Measurements from ENCODE around the gene OSMR. TPM values are rescaled to one million over a fixed set of nuclear protein-coding genes. Genes with fewer than 3 reads are reported as not detected.
A peak's percentile ranks its signal among the peaks of the same experiment; 100 is the strongest.

Gene OSMR
- total RNA-seq (2014; rRNA removed; shearing (Covaris generic)), result 0.03 and 0.14 TPM in 2 replicates

DNA sequence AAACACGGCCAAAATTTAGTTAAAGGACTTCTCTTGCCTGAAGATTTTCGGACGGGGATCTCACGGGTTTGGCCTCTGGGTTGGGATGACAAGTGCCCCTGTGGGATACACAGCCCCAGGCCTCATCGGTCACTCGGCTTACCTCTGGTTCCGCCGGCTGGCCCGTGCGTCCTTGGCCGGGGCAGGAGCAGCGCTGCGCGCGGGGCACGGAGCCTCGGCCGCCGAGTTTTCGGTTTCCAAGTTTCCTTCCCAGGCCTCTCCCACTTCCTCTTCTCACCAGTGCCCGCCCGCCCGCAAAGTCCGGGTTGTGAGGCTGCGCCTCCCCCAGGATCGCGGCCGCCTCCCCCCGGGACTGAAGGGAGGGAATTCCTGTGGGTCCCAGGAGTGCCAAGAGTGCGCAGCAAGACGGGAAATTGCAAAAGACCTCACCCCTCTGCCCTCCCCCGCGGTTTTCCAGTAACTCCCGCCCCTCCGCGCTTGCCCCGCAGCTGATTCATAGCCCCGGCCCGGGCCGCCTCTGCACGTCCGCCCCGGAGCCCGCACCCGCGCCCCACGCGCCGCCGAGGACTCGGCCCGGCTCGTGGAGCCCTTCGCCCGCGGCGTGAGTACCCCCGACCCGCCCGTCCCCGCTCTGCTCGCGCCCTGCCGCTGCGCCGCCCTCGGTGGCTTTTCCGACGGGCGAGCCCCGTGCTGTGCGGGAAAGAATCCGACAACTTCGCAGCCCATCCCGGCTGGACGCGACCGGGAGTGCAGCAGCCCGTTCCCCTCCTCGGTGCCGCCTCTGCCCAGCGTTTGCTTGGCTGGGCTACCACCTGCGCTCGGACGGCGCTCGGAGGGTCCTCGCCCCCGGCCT, at the start of gene OSMR:
Gene OSMR, plus strand, starts transcription at position 487 of the 853 bp plus-strand sequence. CDS start 23,033 bp downstream, outside the sequence.
- no peaks in the 10 kb centered on the region for H3K9me3 ChIP-seq (replicated peaks)
- peak; percentile 17 to 25 for DNase-seq
- H3K27ac ChIP-seq, result no peak within 1 kb of the TSS
- peak within 1 kb of the TSS; percentile 45 for H3K4me3 ChIP-seq
- H3K27me3 ChIP-seq, result no peaks in the 10 kb centered on the region
- no peaks in the 10 kb centered on the region for H3K36me3 ChIP-seq
- no peaks in the 10 kb centered on the region for H3K4me1 ChIP-seq

GRCh38 chr5:38796742-38797108, 49.1 kb upstream of the OSMR start:
- no peak for DNase-seq
- Histone ChIP-seq H3K4me1 (no peaks in the 10 kb centered on the region), H3K4me3 (no peak overlapping the region), H3K9me3 (replicated peaks) (no peaks in the 10 kb centered on the region), H3K36me3 (no peaks in the 10 kb centered on the region), H3K27ac (no peak overlapping the region), H3K27me3 (peaks cover 4% of the 10 kb centered on the region)

- Histone ChIP-seq H3K27me3 (peaks cover 4% of the 10 kb centered on the region), H3K9me3 (replicated peaks) (no peaks in the 10 kb centered on the region), H3K4me1 (no peaks in the 10 kb centered on the region), H3K27ac (no peak overlapping the region), H3K36me3 (no peaks in the 10 kb centered on the region), H3K4me3 (no peak overlapping the region)
- no peak for DNase-seq
These were observed 48.0 kb upstream of the OSMR start for GRCh38 chr5:38797838-38798237.

- H3K4me1 ChIP-seq, result no peaks in the 10 kb centered on the region
- no peak overlapping the region for H3K27ac ChIP-seq
- peaks cover 4% of the 10 kb centered on the region for H3K27me3 ChIP-seq
- H3K9me3 ChIP-seq (replicated peaks), result no peaks in the 10 kb centered on the region
- H3K36me3 ChIP-seq, result no peaks in the 10 kb centered on the region
- no peak overlapping the region for H3K4me3 ChIP-seq
- no peak for DNase-seq
These were observed 46.0 kb upstream of the OSMR start for GRCh38 chr5:38799556-38800377.

GRCh38 chr5:38800515-38800914, 45.3 kb upstream of the OSMR start:
- no peaks in the 10 kb centered on the region for H3K9me3 ChIP-seq (replicated peaks)
- H3K27ac ChIP-seq, result no peak overlapping the region
- no peak for DNase-seq
- no peaks in the 10 kb centered on the region for H3K4me1 ChIP-seq
- H3K4me3 ChIP-seq, result no peak overlapping the region
- no peaks in the 10 kb centered on the region for H3K36me3 ChIP-seq
- H3K27me3 ChIP-seq, result peaks cover 4% of the 10 kb centered on the region

GRCh38 chr5:38802125-38802524, 43.7 kb upstream of the OSMR start:
- H3K36me3 ChIP-seq, result no peaks in the 10 kb centered on the region
- DNase-seq, result no peak

DNA sequence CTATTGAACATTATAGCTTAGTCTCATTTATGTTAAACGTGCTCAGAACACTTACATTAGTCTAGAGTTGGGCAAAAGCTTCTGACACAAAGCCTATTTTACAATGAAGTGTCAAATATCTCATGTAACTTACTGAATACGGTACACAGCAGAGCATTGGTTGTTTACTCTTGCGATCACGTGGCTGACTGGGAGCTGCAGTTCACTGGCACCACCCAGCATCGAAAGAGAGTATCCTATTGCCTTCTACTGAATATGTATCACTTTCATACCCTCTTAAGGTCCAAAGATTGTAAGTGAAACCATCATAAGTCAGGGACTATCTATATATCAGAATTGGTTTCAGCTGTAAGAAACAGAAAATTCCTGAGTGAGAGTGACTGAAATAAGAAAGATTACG, 42.6 kb upstream of the OSMR start:
- Histone ChIP-seq H3K36me3 (no peaks in the 10 kb centered on the region), H3K27ac (no peak overlapping the region), H3K4me1 (peaks cover 10% of the 10 kb centered on the region), H3K27me3 (no peaks in the 10 kb centered on the region), H3K4me3 (no peak overlapping the region), H3K9me3 (replicated peaks) (no peaks in the 10 kb centered on the region)
- no peak for DNase-seq

More at GRCh38 chr5:38802125-38802524, 43.7 kb upstream of the OSMR start:
- H3K4me1 ChIP-seq, result peaks cover 4% of the 10 kb centered on the region; the same call in 1 of the 2 replicates
- no peak overlapping the region for H3K4me3 ChIP-seq
- H3K27me3 ChIP-seq, result no peaks in the 10 kb centered on the region
- no peak overlapping the region for H3K27ac ChIP-seq
- H3K9me3 ChIP-seq (replicated peaks), result no peaks in the 10 kb centered on the region

- Histone ChIP-seq H3K27me3 (no peaks in the 10 kb centered on the region), H3K36me3 (no peaks in the 10 kb centered on the region), H3K4me1 (peaks cover 10% of the 10 kb centered on the region), H3K27ac (peak overlapping the region; percentile 12; the same call in 1 of the 2 replicates), H3K4me3 (no peak overlapping the region), H3K9me3 (replicated peaks) (no peaks in the 10 kb centered on the region)
- DNase-seq, result peak; percentile 57 to 62
These were observed 39.0 kb upstream of the OSMR start for GRCh38 chr5:38806775-38807258.

GRCh38 chr5:38807570-38808483, 38.0 kb upstream of the OSMR start:
- H3K27ac ChIP-seq, result no peak overlapping the region
- H3K36me3 ChIP-seq, result no peaks in the 10 kb centered on the region
- no peak overlapping the region for H3K4me3 ChIP-seq
- H3K9me3 ChIP-seq (replicated peaks), result no peaks in the 10 kb centered on the region
- no peaks in the 10 kb centered on the region for H3K27me3 ChIP-seq
- no peak for DNase-seq
- H3K4me1 ChIP-seq, result peaks cover 10% of the 10 kb centered on the region

DNA sequence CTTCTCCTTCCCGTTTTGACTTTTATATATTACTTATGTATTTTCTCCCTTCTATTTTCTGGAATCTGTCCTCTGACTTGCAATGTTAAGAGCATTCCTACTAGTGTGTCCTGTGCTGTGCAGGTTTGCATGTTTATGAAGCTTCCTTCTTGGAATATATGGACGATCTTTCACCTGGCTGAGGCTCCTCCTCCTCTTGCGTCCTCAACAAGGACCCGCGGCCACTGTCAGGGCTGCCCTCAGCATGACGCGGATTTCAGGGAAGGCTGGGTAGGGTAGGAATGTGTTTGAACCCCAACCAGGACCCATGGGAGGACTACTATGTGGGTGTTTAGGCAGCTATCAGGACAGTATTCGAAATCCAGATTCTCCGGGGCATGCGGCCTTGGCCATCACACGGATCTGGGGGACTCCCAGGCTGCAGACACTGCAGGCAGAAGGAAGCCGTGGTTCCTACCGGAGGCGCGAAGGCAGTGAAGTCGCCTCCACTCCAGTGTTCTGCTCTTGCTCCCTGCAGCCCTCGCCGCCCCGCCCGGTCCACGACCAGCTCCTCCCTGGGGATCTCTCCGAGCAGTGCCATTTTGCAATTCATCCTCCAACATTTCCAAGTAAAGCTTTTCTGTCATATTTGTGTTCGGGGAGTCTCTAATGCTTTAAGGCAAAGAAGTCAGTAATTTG, 37.0 kb upstream of the OSMR start:
- no peaks in the 10 kb centered on the region for H3K27me3 ChIP-seq
- no peaks in the 10 kb centered on the region for H3K36me3 ChIP-seq
- no peak for DNase-seq
- H3K9me3 ChIP-seq (replicated peaks), result no peaks in the 10 kb centered on the region
- H3K4me1 ChIP-seq, result peaks cover 10% of the 10 kb centered on the region
- H3K4me3 ChIP-seq, result no peak overlapping the region
- no peak overlapping the region for H3K27ac ChIP-seq

DNA sequence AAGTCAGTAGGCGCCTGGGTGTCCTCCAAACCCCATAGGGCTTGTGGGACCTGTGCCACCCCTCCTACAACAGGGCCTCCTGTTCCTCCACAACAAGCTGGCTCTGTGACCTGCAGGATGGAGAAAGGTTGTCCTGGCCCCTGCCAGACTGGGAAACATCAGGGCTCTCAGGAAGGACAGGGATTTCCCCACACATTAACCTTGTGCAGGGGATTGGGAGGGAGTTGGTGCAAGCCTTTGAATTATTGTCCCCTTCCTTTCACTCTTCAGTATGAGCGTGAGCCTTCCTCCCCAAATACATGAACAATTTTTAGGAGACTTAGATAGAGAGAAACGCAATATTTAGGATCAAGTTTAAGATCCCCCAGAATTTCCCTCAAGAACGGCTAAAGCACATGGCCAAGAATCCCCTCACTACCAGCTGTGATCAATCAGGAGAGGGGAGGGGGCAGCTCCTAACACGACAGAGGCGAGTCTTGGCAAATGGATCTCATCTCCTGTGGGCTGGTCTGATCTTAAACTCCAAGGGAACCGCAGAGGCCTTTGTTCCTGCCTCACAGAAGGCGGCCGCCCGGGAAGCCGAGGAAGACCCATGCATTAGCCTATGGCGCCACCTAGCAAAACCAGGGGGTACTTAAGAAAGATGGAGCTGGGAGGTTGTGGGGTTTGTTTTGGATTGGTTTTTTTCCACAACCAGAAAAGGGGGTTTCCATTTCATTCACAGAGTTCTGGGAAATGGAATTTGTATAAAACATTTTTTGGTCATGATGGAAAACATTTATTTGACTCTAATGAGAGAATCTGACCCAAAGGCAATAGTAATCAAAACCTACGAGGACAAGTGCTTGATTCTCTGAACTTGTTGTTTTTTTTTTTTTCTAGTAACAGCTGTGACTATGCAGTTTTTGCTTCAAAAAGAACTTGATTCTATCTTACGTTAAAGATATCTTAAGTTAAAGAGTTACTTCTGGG, 36.1 kb upstream of the OSMR start:
- no peak overlapping the region for H3K27ac ChIP-seq
- H3K9me3 ChIP-seq (replicated peaks), result no peaks in the 10 kb centered on the region
- H3K4me1 ChIP-seq, result peaks cover 10% of the 10 kb centered on the region
- peak; percentile 82 to 91 for DNase-seq
- no peaks in the 10 kb centered on the region for H3K36me3 ChIP-seq
- no peak overlapping the region for H3K4me3 ChIP-seq
- no peaks in the 10 kb centered on the region for H3K27me3 ChIP-seq

GRCh38 chr5:38814879-38815278, 30.9 kb upstream of the OSMR start:
- no peak for DNase-seq
- no peaks in the 10 kb centered on the region for H3K27me3 ChIP-seq
- no peak overlapping the region for H3K4me3 ChIP-seq
- H3K27ac ChIP-seq, result no peak overlapping the region
- H3K9me3 ChIP-seq (replicated peaks), result no peaks in the 10 kb centered on the region
- H3K36me3 ChIP-seq, result no peaks in the 10 kb centered on the region
- no peaks in the 10 kb centered on the region for H3K4me1 ChIP-seq
